Activated CD8-positive, alpha-beta T cell treated with anti-CD3 and anti-CD28 coated beads for 36 hours (primary cell): ENCODE results near the gene SNX10. TPM values are rescaled to one million over a fixed set of nuclear protein-coding genes. Genes with fewer than 3 reads are reported as not detected.

Experiments
- ATAC-seq: fragments of 200-7000 bp; cut with Tn5 transposase; one replicate; pipeline ENCODE4 v1.10.0; 2021; ENCODE audit warnings: mild to moderate bottlenecking, moderate library complexity
- CTCF ChIA-PET: fragments of 350-600 bp; sonication (Branson Sonifier 250); formaldehyde crosslinking; loops from one replicate; lab custom pipeline; 2021; ENCODE audit warnings: antibody characterized with exemption; lab: Charles Lee
- POLR2A ChIA-PET: fragments of 350-600 bp; sonication (Branson Sonifier 250); formaldehyde crosslinking; loops from one replicate; lab custom pipeline; 2021; ENCODE audit warnings: antibody characterized with exemption; lab: Charles Lee
- DNase-seq: peaks from one replicate; pipeline ENCODE4 v3.0.0-alpha.2; 2020
- H3K27ac Mint-ChIP-seq: one replicate; pipeline ENCODE4 v1.8.0; 2021; ENCODE audit warnings: mild to moderate bottlenecking, mixed read lengths
- H3K27me3 Mint-ChIP-seq: one replicate; pipeline ENCODE4 v1.8.0; 2021; ENCODE audit warnings: mixed read lengths
- H3K36me3 Mint-ChIP-seq: one replicate; pipeline ENCODE4 v1.8.0; 2021; ENCODE audit warnings: low read depth, mixed read lengths
- H3K4me1 Mint-ChIP-seq: one replicate; pipeline ENCODE4 v1.8.0; 2021; ENCODE audit warnings: low read depth, mixed read lengths
- H3K4me3 Mint-ChIP-seq: one replicate; pipeline ENCODE4 v1.8.0; 2021; ENCODE audit warnings: mild to moderate bottlenecking, moderate library complexity, mixed read lengths
- H3K9me3 Mint-ChIP-seq: one replicate; pipeline ENCODE4 v1.8.0; 2021; ENCODE audit warnings: mixed read lengths
- intact Hi-C: fragments of 100-400 bp; cut with micrococcal nuclease; formaldehyde crosslinking; loops from one replicate; pipeline ENCODE4 v1.10.0; 2022
- total RNA-seq, 2 experiments: library from RNA; stranded (reverse); gene quantifications; one replicate each; pipeline ENCODE4 v1.2.3, GENCODE V29; 2021
- TF ChIP-seq, protein P1 (sequence below): fragments of 200-600 bp; IDR thresholded peaks from one replicate; pipeline ENCODE4 v1.8.0; 2022; ENCODE audit warnings: antibody characterized with exemption, mild to moderate bottlenecking

SNX10 gene
- total RNA-seq, 2 experiments from 2014 or later = 47.8 to 51.1 TPM

DNA sequence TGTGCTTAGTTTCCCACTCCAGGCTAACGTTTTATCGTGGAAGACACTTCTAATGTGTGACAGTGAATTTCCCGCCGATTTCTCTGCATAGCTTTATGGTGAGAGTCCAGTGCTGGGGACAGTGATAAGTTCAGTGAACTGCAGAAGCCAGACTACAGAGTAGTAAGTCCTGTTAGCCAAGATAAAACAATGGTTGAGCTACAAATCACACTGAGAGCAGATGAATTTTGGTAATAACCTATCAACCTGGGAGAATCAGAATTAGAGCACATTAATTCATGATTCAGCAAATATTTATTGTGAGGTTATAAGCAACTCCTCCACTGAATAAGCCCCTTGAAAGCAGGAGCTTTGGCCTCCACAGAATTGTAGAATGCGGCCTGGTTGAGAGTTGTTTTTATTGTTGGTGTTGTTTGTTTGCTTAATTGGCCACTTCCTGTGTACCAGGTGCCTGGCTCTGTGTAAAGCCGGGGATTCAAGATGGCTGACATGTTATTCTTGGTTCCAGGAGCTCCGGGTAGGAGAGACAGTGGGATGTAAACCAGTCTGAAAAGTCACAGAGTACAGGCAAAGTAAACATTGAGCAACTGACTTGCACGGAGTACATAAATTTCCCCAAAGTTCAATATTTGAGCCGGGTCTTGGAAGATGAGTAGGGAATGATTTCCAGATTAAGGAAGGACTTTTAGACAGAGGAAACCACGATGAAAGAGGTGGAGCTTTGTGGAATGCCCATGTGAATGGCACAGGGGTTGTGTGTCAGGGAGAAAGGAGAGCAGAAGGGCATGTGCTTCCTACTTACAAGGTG, 112.7 kb downstream of the SNX10 start:
- ATAC-seq (no peak), DNase-seq (no peak)
- intact Hi-C loops = no loop called here
- Mint-ChIP-seq H3K27me3 (peaks cover 23% of the 10 kb centered on the region), H3K9me3 (peaks cover 5% of the 10 kb centered on the region), H3K36me3 (no peaks in the 10 kb centered on the region), H3K4me3 (no peak overlapping the region), H3K4me1 (peaks cover under 1% of the 10 kb centered on the region), H3K27ac (no peak overlapping the region)
- TF ChIP-seq, protein P1, sequence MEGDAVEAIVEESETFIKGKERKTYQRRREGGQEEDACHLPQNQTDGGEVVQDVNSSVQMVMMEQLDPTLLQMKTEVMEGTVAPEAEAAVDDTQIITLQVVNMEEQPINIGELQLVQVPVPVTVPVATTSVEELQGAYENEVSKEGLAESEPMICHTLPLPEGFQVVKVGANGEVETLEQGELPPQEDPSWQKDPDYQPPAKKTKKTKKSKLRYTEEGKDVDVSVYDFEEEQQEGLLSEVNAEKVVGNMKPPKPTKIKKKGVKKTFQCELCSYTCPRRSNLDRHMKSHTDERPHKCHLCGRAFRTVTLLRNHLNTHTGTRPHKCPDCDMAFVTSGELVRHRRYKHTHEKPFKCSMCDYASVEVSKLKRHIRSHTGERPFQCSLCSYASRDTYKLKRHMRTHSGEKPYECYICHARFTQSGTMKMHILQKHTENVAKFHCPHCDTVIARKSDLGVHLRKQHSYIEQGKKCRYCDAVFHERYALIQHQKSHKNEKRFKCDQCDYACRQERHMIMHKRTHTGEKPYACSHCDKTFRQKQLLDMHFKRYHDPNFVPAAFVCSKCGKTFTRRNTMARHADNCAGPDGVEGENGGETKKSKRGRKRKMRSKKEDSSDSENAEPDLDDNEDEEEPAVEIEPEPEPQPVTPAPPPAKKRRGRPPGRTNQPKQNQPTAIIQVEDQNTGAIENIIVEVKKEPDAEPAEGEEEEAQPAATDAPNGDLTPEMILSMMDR = no peak
- CTCF ChIA-PET = interaction anchor here (0.6 to 1.5 kb wide), 3 partner anchors 13 to 96 kb away, joined by 3 to 5 read pairs (median 4); no protein-coding TSS in a partner anchor
- POLR2A ChIA-PET = no interaction called here

DNA sequence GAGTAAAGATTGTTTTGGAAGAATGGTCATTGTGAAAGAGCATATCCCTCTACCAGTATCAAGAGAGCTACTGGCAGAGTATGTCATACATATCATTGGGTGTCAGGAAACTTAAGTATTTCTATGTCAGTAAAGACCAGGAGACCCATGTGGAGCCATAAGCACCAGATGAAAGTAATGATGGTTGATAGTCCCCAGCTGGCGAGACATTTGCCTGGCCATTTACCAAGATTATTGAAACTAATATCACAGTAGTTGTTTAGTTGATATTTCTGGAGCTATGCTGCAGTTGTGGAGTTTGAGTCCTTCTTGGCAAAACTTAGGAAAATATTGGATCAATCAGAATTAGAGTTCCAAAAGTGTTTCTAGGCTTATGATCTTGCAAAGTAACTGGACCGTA, 114.8 kb downstream of the SNX10 start:
- ATAC-seq = no peak
- POLR2A ChIA-PET = interaction anchor here (0.6 kb wide), 1 partner anchor 1209 kb away, joined by 3 read pairs; no protein-coding TSS in a partner anchor
- CTCF ChIA-PET = interaction anchor here (1.1 kb wide), 1 partner anchor 9 kb away, joined by 3 read pairs; no protein-coding TSS in a partner anchor
- TF ChIP-seq, protein P1 = no peak
- Mint-ChIP-seq H3K4me3 (no peak overlapping the region), H3K27ac (no peak overlapping the region), H3K4me1 (no peaks in the 10 kb centered on the region), H3K9me3 (peaks cover 5% of the 10 kb centered on the region), H3K27me3 (peaks cover 13% of the 10 kb centered on the region), H3K36me3 (no peaks in the 10 kb centered on the region)
- intact Hi-C loops = no loop called here
- no peak for DNase-seq

- Mint-ChIP-seq H3K27me3 (peaks cover 12% of the 10 kb centered on the region), H3K4me1 (no peaks in the 10 kb centered on the region), H3K4me3 (no peak overlapping the region), H3K9me3 (peaks cover 5% of the 10 kb centered on the region), H3K27ac (no peak overlapping the region), H3K36me3 (no peaks in the 10 kb centered on the region)
- ATAC-seq (no peak), DNase-seq (no peak)
- ChIA-PET CTCF (interaction anchor here (0.6 to 1.5 kb wide), 3 partner anchors 40 to 517 kb away, joined by 3 to 4 read pairs (median 4); no protein-coding TSS in a partner anchor), POLR2A (interaction anchor here (0.7 kb wide), 1 partner anchor 12 kb away, joined by 3 read pairs; no protein-coding TSS in a partner anchor)
- TF ChIP-seq, protein P1 = no peak
- intact Hi-C loops = no loop called here
These were observed 118.2 kb downstream of the SNX10 start for GRCh38 chr7:26409661-26410547.

DNA sequence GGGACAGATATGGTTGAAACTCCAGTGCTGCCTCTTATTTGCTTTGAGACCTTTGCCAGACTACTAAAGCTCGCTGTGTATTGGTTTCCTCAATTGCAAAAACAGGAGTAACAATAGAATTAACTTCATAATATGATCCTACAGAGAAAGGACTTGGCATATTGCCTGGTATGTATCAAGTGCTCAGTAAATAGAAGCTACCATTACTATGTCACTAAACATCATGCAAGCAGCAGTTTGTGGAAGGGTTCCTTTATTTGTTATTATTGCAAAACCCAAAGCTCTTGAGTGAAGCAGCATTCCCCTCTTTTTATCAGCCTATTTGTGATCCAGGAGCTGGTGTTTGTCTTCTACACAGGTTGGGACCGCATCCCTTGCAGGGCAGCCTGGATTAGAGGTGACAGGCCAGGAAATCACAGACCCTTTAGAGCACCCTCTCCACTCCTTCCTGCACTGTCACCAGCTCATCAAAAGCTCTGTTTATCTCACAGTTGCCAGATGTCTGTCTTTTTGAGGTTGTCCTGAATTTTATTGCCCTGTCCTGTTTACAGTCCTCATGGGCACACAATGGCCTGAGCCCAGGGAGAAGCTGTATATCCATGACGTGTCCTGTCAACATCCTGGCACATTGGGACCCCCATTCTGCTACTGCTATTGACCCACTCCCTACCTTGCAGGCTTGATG, 121.5 kb downstream of the SNX10 start:
- Mint-ChIP-seq H3K4me3 (no peak overlapping the region), H3K27ac (no peak overlapping the region), H3K4me1 (no peaks in the 10 kb centered on the region), H3K9me3 (no peaks in the 10 kb centered on the region), H3K36me3 (no peaks in the 10 kb centered on the region), H3K27me3 (peaks cover 6% of the 10 kb centered on the region)
- POLR2A ChIA-PET = no interaction called here
- TF ChIP-seq, protein P1 = no peak
- ATAC-seq (no peak), DNase-seq (no peak)
- CTCF ChIA-PET = interaction anchor here (1.0 kb wide), 1 partner anchor 36 kb away, joined by 3 read pairs; no protein-coding TSS in a partner anchor
- intact Hi-C loops = no loop called here
